Activated CD4-positive, alpha-beta T cell treated with anti-CD3 and anti-CD28 coated beads, Interleukin-2, amount 50 U/mL, for 1 hour (primary cell): ENCODE measurements around the gene CALHM2.
A peak's percentile ranks its signal among the peaks of the same experiment; 100 is the strongest.

Experiments
- DNase-seq: peaks from one replicate; pipeline ENCODE4 v3.0.0-alpha.2; 2020

The CALHM2 gene

GRCh38 chr10:103475437-103475836, 23.3 kb upstream of the CALHM2 start:
- DNase-seq = no peak

- no peak for DNase-seq
These were observed 21.9 kb upstream of the CALHM2 start for GRCh38 chr10:103474077-103474476.

- DNase-seq = no peak
These were observed 21.1 kb upstream of the CALHM2 start for GRCh38 chr10:103473261-103473671.

GRCh38 chr10:103472005-103472404, 19.8 kb upstream of the CALHM2 start:
- DNase-seq = no peak

GRCh38 chr10:103470761-103471653, 18.8 kb upstream of the CALHM2 start:
- DNase-seq = peak; percentile 57

GRCh38 chr10:103469201-103469600, 17.0 kb upstream of the CALHM2 start:
- DNase-seq = no peak

GRCh38 chr10:103467406-103467805, 15.2 kb upstream of the CALHM2 start:
- DNase-seq = no peak

GRCh38 chr10:103466734-103467133, 14.6 kb upstream of the CALHM2 start:
- DNase-seq = no peak

GRCh38 chr10:103465411-103466179, 13.4 kb upstream of the CALHM2 start:
- no peak for DNase-seq

- no peak for DNase-seq
These were observed 11.3 kb upstream of the CALHM2 start for GRCh38 chr10:103463499-103463898.

GRCh38 chr10:103459615-103460014, 7.4 kb upstream of the CALHM2 start:
- DNase-seq = no peak

GRCh38 chr10:103458720-103459119, 6.5 kb upstream of the CALHM2 start, which contains the start of gene CALHM1:
Gene CALHM1 (minus strand): TSS chr10:103458900. CDS start chr10:103458751, 149 bp downstream.
- no peak for DNase-seq

GRCh38 chr10:103457896-103458583, 5.9 kb upstream of the CALHM2 start:
- no peak for DNase-seq

GRCh38 chr10:103457176-103457712, 5.1 kb upstream of the CALHM2 start:
- DNase-seq = no peak

GRCh38 chr10:103456074-103456660, 4.0 kb upstream of the CALHM2 start:
- no peak for DNase-seq

- no peak for DNase-seq
These were observed 3.1 kb upstream of the CALHM2 start for GRCh38 chr10:103455235-103455634.

- DNase-seq = no peak
These were observed 1.9 kb upstream of the CALHM2 start for GRCh38 chr10:103454026-103454425.

- no peak for DNase-seq
These were observed 498 bp upstream of the CALHM2 start for GRCh38 chr10:103452506-103453230.

- DNase-seq = peak; percentile 43
These were observed 918 bp downstream of the CALHM2 start for GRCh38 chr10:103451091-103451813.

- DNase-seq = no peak
These were observed 1.9 kb downstream of the CALHM2 start for GRCh38 chr10:103450201-103450695.
